ENCODE results near the gene AMACR.

AMACR gene

DNA sequence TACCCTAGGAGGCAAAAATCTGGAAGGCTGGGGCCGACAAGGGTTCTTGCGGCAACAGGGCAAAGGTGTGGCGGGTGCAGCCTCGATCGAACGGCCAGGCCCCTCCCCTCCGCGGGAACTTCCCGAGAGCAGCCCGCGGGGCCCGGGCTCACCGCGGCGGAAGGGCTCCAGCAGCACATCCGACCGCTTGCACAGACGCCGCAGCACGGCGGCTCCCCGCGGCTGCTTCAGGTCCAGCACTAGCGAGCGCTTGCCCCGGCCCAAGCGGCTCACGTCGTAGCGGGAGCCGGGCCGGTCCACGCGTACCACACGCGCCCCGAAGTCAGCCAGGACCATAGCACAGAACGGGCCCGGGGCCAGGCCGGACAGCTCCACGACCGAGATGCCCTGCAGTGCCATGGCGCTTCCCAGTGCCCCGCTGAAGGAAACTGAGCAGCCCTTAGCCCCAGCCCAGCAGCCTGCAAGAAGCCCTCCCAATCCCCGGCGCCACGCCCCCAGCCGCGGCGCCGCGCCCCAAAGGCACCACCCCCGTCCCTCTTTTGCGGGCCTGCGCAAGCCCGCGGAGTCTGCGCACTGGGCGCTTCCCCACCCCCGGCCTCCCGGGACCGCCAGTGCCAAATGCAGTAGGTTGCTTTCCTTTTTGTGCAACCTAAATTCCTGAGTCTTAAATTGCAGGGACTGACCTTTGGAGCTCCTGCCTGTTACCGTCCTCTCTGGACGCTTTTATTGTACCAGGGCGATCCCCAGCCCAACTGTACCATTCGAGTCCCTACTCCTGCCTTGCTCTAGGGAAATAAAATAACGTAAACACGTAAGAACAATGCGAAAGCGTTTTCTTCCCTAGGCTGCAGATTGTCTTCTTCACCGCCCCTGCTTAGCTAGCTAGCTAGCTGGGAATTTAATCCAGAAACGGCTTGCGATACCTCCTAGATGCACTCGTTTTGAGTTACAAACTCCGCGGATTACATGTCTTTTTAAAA lies at the start of gene AMACR:
Gene AMACR, minus strand, starts transcription at position 430 of the 980 bp plus-strand sequence. Its CDS starts 31 bp downstream, at position 399.
- DNase-seq (ENCODE audit: low read depth) = peak; percentile 78

DNA sequence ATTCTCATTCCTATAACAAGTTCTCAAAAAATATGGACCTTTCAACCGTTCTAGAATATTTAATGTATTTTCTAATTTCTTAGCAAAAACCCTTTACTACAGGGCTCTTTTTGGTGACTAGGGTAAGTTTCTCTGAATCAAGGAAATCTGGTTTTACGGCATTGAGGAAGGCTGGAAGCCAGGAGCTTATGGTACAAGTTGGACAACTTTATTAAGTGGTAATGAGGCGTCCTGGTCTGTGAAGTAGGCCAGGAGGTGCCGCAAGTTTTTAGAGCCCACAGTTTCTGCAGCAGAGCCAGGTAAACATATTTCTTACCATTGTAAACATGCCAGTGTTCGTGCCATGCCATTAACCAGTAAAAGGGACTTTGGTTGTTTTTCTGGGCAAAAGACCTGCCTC lies 49.7 kb upstream of the AMACR start:
- no peak for DNase-seq (ENCODE audit: low read depth)

DNA sequence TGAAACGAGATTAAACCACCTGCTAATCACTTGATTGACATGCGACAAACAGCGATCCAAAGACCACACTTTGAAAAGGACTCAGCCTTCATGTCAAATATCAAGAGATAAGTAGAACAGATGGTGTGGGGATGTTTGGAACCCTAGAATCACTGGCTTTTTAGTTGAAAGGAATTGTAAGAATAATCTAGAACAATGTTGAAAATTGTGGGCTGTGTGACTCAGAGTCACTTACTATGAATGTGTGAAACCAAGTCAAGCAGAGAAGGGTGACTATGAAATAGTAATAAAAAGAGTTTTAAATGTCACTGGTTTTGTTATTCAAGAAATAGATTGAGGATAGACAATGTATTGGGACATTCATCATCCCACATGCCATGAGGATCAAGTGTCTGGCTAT lies 49.3 kb upstream of the AMACR start:
- DNase-seq (ENCODE audit: low read depth) = no peak

DNA sequence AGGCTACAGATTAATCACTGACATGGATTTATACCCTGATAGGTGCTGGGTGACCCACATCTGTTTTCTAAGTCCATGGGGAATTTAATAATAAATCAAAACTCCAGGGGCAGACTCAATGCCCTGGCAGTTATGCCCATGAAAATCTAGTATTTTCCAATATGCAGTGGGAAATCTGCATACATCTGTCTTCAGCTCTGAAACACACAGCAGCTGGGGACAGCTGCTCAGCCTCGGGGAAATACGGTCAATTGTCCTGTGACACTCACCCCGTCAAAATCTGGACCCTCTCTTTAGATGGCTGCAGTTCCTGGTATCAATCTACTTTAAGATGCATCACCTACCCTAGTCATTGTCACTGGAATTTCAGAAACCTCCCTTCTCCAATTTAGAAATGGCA lies 47.8 kb upstream of the AMACR start:
- DNase-seq (ENCODE audit: low read depth) = no peak

DNA sequence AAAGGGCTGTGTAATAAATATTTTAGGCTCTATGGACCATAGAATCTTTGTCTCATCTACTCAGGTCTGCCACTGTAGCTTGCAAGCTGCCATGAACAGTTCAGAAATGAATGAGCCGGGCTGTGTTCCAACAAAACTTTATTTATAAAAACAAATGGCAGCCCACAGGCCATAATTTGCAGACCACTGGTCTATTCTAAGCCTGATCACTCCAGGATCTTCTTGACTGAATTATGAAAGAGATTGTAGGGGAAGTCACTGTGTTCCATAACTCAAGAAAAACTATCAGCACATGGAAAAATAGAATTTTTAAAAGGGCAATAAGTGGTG lies 46.5 kb upstream of the AMACR start:
- no peak for DNase-seq (ENCODE audit: low read depth)

DNA sequence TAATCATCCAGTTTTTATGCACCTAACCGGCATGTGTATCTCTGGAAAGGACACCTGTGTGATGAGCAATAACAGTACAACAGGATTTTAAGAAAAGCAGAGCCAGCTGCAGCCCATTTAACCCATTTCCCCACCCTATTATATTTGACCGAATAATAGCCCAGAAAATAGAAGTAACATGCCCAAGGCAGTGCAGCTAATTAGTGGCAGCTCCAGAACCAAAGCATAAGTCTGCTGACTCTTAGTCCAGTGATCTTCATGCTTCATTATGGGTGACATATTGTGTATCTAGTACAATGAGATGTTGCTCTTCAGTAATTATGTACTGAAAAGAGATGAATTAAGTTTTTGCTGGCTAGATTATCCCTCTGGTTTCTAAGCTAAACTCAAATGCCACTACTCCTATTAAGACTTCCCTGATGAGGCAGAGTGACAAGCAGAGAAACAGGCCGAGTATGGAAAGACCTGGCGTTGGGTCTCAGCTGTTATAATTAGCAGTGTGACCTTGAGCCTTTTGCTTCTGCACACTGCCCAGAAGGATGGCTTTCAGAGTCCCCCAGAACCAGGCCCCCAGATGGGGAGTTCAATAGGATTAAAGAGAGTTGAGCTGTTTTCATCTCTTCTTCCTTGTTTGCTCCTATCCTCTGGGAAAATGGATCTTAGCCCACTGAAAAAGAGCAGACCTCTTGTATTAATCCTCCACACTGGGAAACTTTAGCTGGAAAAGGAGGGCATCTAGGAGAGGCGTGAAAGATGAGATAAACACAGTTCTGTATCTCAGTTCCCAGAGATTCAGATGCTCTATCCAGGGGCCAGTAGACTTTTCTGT lies 45.9 kb upstream of the AMACR start:
- DNase-seq (ENCODE audit: low read depth) = no peak

DNA sequence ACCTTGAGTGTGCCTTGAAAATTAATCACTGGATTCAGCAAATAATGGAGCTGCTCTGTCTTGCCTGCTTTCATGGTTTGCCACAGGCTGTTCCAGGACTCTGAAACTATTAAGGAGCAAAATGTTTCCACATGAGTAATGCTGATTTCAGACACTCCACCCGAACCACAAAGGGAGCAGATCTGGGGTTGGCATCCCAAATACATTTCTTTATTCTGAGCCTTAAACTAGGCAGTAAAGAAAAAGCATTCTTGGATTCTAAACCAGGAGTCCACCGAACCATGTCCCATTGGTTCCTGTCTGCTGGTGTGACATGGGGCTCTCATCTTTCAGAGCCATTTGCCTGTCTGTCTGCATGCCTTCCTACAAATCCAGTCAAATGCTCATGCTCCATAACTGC lies 45.3 kb upstream of the AMACR start:
- DNase-seq (ENCODE audit: low read depth) = no peak

DNA sequence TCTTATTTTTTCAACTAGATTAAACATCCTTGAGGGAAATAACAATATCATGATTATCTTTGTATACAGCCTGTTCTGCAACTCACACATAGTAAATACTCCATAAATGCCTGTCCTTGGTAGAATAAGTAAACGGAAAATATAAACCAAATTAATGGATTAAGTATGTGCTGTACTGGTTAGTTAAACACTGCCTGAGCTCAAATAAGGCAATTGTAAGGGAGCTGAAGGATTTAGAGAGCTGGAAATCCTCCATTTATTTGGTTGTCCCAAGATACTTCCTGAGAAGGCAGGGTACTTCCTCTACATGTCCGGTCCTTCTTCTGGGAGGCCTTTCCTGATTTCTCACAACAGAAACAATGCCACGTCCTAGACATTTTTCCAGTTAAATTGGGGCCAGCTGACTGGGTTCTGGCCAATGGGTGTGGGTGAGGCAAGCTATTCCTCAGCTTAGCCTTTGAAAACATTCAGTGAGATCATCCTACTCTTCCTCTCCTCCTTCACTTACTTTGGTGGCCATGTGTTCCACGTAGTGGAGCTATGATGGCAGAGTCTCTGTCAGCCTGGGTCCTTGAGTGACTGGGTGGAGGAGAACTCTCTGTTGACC lies 43.6 kb upstream of the AMACR start:
- no peak for DNase-seq (ENCODE audit: low read depth)

DNA sequence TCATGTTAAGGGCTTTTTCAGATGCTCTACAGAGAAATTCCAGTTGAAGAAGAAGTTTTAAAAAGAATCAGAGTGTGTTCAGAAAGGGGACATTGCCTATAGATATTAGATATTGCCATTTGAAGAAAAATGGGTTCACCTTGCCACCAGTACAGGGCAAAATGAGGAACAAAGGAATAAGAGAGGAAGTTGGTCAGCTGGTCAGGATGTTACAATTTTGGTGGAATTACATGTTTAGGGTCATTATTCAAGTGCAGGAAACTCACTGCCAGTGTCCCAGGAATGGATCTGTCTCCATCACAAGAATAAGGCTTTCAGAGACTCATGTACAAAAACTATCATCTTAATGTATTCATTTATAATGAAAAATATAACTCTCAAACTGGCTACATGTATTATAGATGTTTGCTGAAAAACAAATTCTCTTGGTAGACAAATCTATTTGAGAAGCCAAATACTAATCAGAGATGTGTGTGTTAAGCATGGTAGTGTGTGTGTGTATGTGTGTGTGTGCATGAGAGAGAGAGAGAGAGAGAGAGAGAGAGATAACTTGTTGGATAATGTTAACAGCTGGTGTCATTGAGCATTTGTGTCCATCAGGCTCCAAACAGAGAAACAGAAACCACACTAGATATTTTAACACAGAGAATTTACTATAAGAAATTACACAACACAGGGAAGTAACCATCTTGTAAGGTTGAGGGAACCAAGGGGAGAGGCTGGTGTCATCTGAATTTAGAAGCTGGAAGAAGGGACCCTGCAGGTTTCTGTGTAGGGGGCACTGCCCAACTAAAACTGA lies 40.1 kb upstream of the AMACR start:
- no peak for DNase-seq (ENCODE audit: low read depth)

DNA sequence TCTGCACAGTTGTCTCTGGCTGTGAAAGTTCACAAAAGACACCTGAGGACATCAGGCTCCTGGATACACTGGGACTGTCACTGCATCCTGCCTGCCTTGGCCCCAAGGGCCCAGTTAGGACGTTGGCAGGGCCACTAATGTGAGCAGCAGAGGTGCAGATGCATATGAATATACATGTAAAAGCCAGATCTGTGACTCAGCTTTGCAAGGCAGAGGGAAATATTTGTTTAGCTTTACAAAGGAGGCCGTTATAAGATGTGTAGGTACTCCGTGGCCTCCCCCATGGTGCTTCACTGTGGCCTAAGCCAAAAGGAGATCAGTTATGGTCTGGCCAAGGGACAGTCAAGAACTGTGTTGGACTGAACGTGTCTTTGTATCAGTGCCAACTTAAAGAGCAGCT lies 39.3 kb upstream of the AMACR start:
- DNase-seq (ENCODE audit: low read depth) = no peak

DNA sequence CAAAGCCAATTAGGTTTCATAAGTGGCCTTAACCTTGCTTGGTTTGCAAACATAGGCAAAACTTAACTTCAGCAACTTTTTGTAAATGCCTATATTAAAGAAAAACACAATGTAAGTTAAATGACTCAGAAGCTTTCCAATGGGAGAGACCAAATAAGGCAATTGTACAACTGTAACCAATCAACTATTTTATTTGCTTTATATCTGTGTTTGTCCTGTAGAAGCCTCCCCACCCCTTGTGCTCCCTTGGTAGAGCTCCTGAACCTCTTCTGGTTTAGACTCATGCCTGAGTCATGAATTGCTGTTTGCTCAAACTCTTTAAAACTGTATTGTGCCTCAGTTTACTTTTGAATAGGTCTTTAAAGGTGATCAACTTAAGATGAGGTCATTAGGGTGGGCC lies 38.1 kb upstream of the AMACR start:
- no peak for DNase-seq (ENCODE audit: low read depth)

DNA sequence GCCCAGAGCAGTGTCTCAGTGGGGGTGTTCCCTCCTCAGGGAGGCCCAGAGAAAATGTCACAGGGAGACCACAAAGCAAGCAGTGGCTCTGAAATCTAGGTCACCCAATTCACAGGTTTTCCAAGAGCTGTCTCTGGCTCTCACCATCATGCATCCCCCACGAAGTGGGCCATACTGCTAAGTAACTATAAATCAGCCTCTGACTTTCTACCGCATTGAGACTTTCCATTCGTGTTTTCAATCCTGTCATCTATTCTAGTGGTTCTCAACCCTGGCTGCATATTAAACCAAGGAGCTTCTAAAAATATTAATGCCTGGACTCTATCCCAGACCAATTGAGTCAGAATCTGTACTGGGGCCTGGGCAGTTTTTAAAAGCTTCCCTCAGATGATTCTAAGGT lies 37.2 kb upstream of the AMACR start:
- no peak for DNase-seq (ENCODE audit: low read depth)

DNA sequence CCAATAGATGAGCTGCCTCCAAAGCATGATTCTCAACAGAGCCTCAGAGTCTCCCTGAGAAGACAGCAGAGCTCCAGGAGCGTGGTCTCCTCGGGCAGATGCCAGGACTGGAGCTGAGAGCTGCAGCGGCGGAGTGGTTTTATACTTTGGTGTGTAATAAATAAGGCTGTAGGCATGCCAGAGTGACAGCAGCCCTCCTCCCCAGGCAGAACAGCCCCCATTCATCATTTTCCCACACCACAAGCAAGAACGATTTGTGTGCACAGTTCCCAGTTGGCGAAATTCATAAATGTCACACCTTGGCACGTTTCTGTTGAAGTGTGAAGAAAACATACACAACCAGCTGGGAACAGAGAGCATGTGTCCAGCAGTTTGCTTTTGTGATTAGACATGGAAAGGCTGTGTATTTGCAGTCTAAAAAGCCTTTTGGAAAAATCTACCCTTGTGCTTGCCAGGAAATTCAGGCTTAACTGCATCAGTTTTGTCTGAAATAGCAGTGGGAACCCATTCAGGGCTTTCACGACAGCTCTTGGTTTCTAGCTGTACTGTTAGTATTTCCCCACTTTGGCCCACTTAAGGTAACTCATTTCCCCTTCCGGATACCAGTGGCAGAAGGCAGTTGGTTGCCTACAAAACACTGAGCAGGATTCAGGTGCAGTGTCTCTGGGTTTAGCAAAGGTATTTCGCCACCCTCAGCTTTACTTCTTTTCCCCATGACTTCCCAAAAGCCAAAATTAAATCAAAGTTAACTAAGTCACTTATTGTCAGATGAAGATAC lies 35.4 kb upstream of the AMACR start, which contains the start of gene C1QTNF3:
Gene C1QTNF3, minus strand, starts transcription at position 115 of the 778 bp plus-strand sequence. Its CDS starts 88 bp downstream, at position 27.
- no peak for DNase-seq (ENCODE audit: low read depth)

DNA sequence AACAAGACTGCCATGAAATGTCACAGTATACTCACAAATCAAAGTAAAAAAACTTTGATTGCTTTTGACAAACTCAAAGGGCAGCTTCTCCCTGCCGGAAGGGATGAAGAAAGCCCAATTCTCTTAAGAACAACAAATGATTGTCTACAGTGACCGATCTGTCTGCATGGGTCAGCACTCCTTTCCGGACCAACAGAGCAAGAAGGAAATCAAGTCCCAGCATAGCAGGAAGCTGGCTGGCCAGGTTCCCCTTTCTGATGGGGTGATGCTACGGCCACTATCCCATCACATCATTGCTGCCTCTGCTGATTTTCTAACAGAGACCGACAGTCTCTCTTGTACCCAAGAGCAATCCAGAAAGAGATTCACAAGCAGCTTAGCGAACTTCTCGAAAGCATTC lies 34.5 kb upstream of the AMACR start:
- DNase-seq (ENCODE audit: low read depth) = no peak

DNA sequence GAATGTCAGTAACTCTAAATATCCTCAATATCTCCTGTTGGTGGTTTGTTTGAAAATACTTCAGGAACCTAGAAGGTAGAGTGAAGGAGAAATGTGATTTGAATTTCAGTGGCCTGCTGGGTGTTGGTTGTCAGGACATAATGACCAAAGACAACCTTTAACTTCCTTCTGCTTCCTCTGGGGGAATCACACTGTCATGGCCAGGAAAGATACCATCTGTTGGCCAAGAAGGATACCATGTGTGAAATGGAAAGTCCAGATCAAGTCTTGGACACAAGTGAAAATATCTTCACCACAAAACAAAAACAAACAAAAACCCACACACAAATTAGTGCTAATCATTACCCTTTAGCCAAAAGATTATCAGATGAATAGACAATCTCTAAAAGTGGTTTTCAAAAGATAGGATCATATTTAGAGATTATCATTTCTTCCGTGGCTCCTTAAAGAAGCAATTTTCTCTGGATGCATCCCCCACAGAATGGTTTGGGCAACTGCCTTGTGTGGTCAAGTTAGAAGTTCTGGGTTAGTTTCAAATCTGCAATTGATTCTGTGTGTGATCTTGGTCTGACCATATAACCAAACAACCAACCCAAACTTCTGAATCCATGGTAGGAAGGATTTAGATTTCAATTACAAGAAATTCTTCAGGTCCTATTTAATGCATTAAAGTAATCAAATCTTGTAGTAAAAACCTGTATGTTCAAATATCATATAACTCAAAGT lies 33.6 kb upstream of the AMACR start:
- DNase-seq (ENCODE audit: low read depth) = no peak

DNA sequence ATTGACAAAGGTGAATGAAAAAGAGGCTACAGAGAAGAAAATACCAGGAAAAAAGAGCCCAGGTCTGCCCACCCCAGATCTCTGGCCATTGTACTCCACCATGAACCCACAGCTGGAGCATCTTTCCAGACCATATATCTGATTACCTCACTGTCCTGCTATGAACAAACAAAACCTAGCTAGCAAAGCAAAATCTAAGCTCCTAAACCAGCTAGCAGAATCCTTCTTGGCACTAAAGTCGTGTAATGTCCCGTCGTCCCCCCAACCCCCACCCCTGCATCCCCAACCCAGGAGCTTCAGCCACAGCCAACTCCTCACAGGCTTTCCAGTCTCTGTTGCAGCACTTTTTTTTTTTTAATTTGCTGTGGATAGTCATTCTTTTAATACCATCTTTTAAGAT lies 32.6 kb upstream of the AMACR start:
- DNase-seq (ENCODE audit: low read depth) = no peak

DNA sequence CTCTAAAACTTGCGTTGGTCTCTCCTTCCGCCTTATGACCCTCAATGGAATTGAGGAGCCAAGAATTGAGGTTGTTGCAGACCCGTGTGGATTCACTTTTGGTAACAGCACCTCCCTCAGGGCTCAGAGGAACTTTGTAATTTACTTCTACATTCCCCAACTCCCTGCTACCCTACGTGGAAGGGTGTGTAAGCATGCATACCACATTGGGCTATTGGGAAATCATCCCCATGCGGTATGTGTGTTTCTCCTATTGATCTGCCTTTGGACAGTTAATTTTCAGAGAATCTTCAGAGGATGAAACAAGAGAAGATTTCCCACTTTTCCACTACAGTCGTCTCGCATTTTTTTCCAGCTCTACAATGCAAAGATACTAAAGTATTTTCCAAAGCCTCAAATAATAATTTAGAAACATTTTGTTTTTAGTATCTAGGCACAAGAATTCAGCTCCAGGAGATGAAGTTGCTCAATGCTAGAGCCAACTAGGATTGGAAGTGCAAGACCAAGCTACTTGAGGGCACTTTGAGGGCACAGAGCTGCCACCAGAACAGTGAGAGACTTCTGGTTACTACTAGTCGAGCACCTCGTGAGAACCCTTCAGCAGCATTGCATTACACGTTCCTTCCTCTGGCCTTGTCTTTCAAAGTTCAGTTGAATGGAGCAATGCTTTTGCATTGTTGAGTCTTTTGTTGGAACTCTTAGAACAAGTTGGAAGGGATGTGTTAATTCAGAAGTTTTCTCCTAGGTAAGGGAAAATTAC lies 31.7 kb upstream of the AMACR start:
- no peak for DNase-seq (ENCODE audit: low read depth)

DNA sequence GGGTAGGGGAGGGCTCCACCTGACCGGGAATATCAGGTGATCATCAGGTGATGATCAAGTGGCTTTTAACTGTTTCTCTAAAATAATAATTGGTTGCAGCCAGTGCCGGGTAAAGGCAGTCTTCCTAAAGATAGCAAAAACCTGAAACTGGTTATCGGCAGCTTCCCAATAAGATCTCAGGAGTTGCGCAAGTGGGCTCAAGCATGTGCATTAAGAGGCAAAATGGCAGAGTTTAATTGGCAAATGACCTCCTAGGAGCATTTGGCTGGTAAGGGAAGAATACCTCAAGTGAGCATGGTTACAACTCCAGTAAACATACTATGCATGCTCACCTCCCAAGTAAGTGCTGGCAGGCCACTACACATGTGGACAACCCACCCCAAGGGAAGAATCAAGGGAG lies 31.0 kb upstream of the AMACR start:
- DNase-seq (ENCODE audit: low read depth) = no peak

DNA sequence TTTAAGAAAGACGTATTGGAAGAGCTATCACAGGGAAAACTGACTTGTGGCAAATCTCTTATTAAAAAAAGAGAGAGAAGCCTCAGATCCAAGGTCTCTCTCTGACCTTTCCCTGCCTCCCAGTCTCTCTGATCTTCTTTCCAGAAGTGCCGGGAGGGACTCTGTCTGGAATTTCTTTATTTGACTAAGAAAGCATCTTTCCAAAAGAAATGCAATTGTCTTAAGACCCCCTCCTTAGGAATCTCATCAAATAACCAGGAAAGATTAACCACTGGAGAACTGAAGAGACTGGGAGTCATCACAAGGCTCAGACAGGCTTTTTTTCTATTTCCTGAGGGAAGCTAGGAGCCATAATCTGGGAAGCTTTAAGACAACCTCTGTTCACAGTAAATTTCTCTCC lies 30.5 kb upstream of the AMACR start:
- DNase-seq (ENCODE audit: low read depth) = no peak

DNA sequence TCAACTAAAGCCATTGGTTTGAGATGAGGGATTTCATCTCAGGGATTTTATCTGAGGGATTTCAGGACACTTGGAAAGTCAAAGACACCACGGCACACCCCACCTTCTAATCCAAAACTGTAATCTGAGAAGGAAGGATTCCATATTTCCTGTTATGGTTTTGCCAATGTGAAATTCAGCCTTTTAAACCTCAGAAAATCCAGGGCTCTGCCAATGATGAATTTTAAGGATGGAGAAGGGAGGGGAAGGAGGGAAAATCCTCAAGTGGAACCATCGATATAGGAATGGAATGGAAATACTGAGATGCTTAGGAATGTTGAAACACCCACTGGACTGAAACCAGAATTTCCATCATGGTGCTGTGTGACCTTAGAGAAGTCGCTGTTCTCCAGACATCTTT lies 29.9 kb upstream of the AMACR start:
- no peak for DNase-seq (ENCODE audit: low read depth)

Measured in stimulated activated CD8-positive, alpha-beta memory T cell treated with anti-CD3 and anti-CD28 coated beads, Interleukin-12 subunit alpha, Interleukin-12 subunit beta, amount 100 ng/mL, for 1 hour (primary cell).